OCI-M2 (cell line): ENCODE measurements around the gene SHISA7.
A peak's percentile ranks its signal among the peaks of the same experiment; 100 is the strongest.

ENCODE experiments used
- DNase-seq: peaks from one replicate; lab custom pipeline; 2025; ENCODE audit not compliant: unreplicated experiment; lab: John Stamatoyannopoulos, UW

SHISA7 gene

GRCh38 chr19:55391191-55391670 is 51.9 kb downstream of the SHISA7 start:
- no peak for DNase-seq

GRCh38 chr19:55390461-55390880 is 52.6 kb downstream of the SHISA7 start:
- DNase-seq, result no peak

- DNase-seq, result no peak
Observed at GRCh38 chr19:55389386-55390317, 53.4 kb downstream of the SHISA7 start.

- DNase-seq, result no peak
Observed at GRCh38 chr19:55387736-55388497, 55.2 kb downstream of the SHISA7 start.

- DNase-seq, result no peak
Observed at GRCh38 chr19:55386493-55386971, 56.6 kb downstream of the SHISA7 start.

GRCh38 chr19:55385724-55386492 is 57.2 kb downstream of the SHISA7 start, which contains the start of gene RPL28:
RPL28 (plus strand) TSS chr19:55385932; CDS start chr19:55386358, 426 bp downstream.
- DNase-seq, result peak; percentile 99

- DNase-seq, result peak; percentile 99
Observed at GRCh38 chr19:55384920-55385723, 58.0 kb downstream of the SHISA7 start.

- no peak for DNase-seq
Observed at GRCh38 chr19:55384131-55384919, 58.8 kb downstream of the SHISA7 start, which contains the start of gene TMEM238. TMEM238 (minus strand) TSS chr19:55384292; CDS start chr19:55384259, 33 bp downstream.

GRCh38 chr19:55383279-55384130 is 59.6 kb downstream of the SHISA7 start:
- no peak for DNase-seq

- no peak for DNase-seq
Observed at GRCh38 chr19:55382522-55383054, 60.5 kb downstream of the SHISA7 start.

- no peak for DNase-seq
Observed at GRCh38 chr19:55382013-55382412, 61.1 kb downstream of the SHISA7 start.

- DNase-seq, result no peak
Observed at GRCh38 chr19:55379174-55379573, 63.9 kb downstream of the SHISA7 start.
